Fibroblast of the conjunctiva (primary cell): Measurements from ENCODE around the gene TIMM8A.
"Not testable (repeated sequence)": the region's sequence is repeated elsewhere in the genome, so short reads cannot be mapped to it uniquely, and the experiment has no call there.

Experiments
- DNase-seq: peaks from one replicate; pipeline ENCODE4 v3.0.0-alpha.2; 2010; ENCODE audit warnings: low read depth

TIMM8A gene

DNA sequence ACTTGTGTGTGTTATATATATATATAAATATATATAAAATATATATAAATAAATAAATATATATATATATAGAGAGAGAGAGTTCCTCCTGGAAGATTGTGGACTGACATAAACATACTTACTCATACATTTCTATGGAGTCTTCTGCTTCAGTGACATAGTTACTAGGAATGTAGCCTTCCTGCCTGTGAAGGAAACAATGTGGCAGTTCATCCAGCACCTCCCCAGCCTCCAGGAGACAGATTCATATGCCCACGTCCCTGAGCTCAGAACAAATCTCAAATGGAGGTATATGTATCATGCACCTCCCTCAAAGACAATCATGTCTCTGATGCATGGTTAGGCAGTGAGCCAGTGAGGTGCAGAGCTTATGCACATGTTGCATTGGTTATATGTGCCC is 11.4 kb upstream of the TIMM8A start:
- no peak for DNase-seq

DNA sequence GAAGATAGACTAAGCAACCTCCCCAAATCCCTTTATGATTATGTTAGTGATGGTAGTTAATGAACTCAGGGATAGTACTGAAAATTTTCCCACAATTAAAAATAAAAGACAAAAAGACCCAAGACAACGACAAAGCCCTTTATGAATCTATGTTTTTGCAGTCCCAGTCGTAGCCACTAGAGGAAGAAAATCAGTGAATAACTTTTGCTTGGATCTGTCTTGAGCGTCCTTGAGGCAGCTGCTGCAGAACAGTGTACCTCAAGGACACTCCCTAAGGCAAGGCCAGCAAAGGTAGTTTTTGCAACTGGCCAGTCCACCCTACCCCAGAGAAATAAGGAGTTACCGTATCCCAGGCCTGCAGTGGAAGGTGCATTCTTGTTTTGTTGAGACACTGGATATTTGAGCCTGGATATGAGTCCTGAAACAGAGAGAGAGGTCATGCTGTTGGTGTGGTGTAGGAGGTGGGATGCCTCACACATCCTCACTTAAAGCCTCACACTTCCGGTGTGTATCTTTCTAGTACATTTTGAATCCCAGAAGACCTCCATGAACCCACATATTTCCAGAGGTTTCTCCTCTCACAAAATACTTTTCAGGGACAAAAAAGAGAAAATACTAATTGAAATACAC is 8.7 kb upstream of the TIMM8A start:
- DNase-seq = no peak

DNA sequence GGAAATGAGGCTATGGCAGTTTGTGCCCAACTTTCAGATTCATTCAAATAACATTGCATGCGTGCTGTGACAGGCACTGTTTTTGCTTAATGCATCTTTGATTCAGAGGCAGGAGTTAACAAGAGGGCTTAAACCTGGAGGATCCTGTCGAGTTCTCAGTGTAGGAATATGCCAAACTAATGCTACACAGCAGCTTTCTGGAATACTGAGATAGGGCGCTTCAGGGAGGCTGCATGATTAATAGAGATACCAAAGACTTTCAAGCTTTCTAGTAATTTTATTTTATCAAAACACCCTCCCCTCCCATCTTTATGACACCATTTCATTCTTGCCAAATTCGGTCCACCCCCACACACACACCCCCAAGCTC is 636 bp upstream of the TIMM8A start:
- no peak for DNase-seq

DNA sequence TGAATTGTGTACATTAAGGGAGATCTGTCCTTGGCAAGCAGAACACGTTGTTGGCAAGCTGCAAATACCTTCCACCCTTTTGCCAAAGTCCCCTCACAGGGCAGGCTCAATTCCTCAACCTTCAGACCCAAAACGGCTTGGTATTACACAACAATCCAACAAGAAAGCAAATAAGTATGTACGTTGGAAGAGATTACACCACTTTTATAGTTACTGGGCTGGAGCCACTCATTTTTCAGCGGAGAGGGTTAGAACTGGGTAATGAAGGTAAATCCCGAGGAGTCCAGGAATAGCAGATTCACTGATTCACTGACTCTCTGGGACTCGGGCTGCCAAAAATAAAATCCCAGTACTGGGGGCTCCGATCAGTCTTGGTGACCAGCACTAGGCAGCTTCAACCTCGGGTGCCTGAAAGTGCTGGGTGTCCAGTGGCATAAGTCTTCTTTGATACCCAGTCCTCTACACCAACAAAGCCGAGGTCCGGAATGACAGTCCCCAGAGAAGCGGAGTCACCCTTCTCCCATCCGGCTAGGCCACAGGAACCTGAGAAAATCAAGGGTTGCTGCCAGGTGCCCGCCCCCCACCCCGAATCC is 587 bp downstream of the TIMM8A start:
- DNase-seq = peak; percentile 1

DNA sequence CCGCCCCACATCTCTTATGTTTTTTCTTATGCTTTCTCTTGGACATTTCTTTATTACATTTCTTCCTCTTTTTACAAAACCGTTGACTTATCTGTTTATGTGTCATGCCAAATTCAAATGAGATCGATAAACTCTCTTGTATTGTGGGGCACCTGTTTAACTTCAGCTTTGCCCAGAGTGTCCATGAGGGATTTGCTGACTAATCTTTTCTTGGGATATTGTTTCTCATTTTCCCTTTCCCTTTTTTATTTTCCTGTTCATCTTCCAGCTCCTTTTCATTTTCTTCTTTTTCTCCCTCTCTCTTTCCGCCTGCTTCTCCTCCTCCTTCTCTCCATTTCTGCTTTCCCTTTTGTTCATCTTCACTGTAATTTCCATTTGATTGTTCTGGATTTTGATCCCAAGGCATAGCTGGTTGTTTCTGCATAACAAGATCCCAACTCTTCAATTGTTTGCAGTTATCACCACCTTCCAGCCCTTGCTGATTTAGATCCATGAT is 10.7 kb downstream of the TIMM8A start:
- DNase-seq = no peak

DNA sequence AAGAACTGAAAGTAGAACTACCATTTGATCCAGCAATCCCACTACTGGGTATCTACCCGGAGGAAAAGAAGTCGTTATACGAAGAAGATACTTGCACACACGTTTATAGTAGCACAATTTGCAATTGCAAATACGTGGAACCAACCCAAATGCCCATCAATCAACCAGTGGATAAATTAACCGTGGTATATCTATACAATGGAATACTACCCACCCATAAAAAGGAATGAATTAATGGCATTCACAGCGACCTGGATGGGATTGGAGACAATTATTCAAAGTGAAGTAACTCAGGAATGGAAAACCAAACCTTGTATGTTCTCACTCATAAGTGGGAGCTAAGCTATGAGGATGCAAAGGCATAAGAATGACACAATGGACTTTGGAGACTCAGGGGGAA is 14.2 kb downstream of the TIMM8A start:
- DNase-seq = not testable (repeated sequence)

DNA sequence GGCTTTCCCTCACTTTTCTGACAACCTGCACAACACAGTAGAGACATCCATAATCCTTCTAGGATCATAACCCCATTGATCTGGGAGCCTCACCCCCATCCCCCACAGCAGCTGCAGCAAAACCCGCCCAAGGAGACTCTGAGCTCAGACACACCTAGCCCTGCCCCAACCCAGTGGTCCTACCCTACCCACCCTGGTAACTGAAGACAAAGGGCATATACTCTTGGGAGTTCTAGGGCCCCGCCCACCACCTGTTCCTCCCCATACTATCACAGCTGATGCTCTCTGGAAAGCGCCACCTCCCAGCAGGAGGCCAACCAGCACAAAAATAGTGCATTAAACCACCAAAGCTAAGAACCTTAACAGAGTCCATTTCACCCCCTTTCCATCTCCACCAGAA is 21.9 kb downstream of the TIMM8A start:
- DNase-seq = not testable (repeated sequence)

DNA sequence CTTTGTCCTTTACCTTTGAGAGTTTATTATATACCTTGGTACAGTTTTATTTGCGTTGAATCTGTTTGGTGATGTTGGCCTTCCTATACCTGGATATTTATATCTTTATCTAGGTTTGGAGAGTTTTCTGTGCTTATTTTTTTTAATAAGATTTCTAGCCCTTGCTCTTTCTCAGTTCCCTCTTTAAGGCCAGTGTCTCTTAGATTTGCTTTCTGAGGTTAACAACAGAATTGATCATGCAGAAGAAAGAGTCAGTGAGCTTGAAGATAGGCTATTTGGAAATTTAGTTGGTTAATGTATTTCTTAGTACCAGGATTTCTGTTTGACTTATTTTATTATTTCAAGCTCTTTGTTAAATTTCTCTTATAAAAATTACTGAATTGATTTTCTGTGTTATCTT is 44.8 kb downstream of the TIMM8A start:
- no peak for DNase-seq
